GM06990 (cell line): Measurements from ENCODE around the gene DBET.
"Not testable (repeated sequence)": the region's sequence is repeated elsewhere in the genome, so short reads cannot be mapped to it uniquely, and the experiment has no call there.

Experiments
- DNase-seq: peaks from one replicate; pipeline ENCODE4 v3.0.0-alpha.2; 2011; ENCODE audit not compliant: insufficient read length; ENCODE audit errors: extremely low read depth
- H3K27me3 ChIP-seq: replicated peaks from 2 replicates; pipeline ENCODE4 v1.6.0; 2011; ENCODE audit warnings: low read length; ENCODE audit not compliant: control insufficient read depth, insufficient read depth
- H3K36me3 ChIP-seq: 2 replicates; pipeline ENCODE4 v1.5.1; 2011; ENCODE audit warnings: low read length; ENCODE audit not compliant: control insufficient read depth, insufficient read depth
- H3K4me3 ChIP-seq: replicated peaks from 2 replicates; pipeline ENCODE4 v1.5.1; 2011; ENCODE audit warnings: low read depth, mild to moderate bottlenecking, control low read depth, low read length
- TF ChIP-seq, protein P1 (sequence below): IDR thresholded peaks from 2 replicates; pipeline ENCODE4 v1.5.1; 2011; ENCODE audit warnings: low read length, control low read depth, mild to moderate bottlenecking, inconsistent platforms; ENCODE audit not compliant: insufficient read depth, poor library complexity, severe bottlenecking

The DBET gene

GRCh38 chr4:190064342-190064741 is at the start of gene DBET:
Gene DBET, plus strand, starts transcription at chr4:190064502.
- DNase-seq, H3K27me3 ChIP-seq, H3K4me3 ChIP-seq, H3K36me3 ChIP-seq: not testable (repeated sequence)

- no peak overlapping the region for H3K4me3 ChIP-seq
- H3K36me3 ChIP-seq: no peaks in the 10 kb centered on the region
- DNase-seq: no peak
- H3K27me3 ChIP-seq: no peaks in the 10 kb centered on the region
- TF ChIP-seq, protein P1, sequence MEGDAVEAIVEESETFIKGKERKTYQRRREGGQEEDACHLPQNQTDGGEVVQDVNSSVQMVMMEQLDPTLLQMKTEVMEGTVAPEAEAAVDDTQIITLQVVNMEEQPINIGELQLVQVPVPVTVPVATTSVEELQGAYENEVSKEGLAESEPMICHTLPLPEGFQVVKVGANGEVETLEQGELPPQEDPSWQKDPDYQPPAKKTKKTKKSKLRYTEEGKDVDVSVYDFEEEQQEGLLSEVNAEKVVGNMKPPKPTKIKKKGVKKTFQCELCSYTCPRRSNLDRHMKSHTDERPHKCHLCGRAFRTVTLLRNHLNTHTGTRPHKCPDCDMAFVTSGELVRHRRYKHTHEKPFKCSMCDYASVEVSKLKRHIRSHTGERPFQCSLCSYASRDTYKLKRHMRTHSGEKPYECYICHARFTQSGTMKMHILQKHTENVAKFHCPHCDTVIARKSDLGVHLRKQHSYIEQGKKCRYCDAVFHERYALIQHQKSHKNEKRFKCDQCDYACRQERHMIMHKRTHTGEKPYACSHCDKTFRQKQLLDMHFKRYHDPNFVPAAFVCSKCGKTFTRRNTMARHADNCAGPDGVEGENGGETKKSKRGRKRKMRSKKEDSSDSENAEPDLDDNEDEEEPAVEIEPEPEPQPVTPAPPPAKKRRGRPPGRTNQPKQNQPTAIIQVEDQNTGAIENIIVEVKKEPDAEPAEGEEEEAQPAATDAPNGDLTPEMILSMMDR: no peak
Observed at GRCh38 chr4:190014771-190015537, 49.3 kb upstream of the DBET start.

GRCh38 chr4:190015538-190016368 is 48.5 kb upstream of the DBET start:
- Histone ChIP-seq H3K27me3 (no peaks in the 10 kb centered on the region), H3K4me3 (no peak overlapping the region), H3K36me3 (no peaks in the 10 kb centered on the region)
- no peak for DNase-seq
- TF ChIP-seq, protein P1: no peak

- Histone ChIP-seq H3K4me3 (no peak overlapping the region), H3K36me3 (no peaks in the 10 kb centered on the region), H3K27me3 (no peaks in the 10 kb centered on the region)
- no peak for DNase-seq
- TF ChIP-seq, protein P1: no peak
Observed at GRCh38 chr4:190016369-190017289, 47.7 kb upstream of the DBET start.

GRCh38 chr4:190017357-190018200 is 46.7 kb upstream of the DBET start:
- H3K27me3 ChIP-seq: no peaks in the 10 kb centered on the region
- H3K36me3 ChIP-seq: no peaks in the 10 kb centered on the region
- TF ChIP-seq, protein P1: no peak
- no peak for DNase-seq
- H3K4me3 ChIP-seq: no peak overlapping the region
